GM21619 (cell line): ENCODE results near the gene KIF23.
A peak's percentile ranks its signal among the peaks of the same experiment; 100 is the strongest.

Experiments
- ATAC-seq: cut with Tn5 transposase; IDR thresholded peaks from one replicate; pipeline ENCODE4 v1.9.1; 2021; ENCODE audit not compliant: unreplicated experiment

Gene KIF23

DNA sequence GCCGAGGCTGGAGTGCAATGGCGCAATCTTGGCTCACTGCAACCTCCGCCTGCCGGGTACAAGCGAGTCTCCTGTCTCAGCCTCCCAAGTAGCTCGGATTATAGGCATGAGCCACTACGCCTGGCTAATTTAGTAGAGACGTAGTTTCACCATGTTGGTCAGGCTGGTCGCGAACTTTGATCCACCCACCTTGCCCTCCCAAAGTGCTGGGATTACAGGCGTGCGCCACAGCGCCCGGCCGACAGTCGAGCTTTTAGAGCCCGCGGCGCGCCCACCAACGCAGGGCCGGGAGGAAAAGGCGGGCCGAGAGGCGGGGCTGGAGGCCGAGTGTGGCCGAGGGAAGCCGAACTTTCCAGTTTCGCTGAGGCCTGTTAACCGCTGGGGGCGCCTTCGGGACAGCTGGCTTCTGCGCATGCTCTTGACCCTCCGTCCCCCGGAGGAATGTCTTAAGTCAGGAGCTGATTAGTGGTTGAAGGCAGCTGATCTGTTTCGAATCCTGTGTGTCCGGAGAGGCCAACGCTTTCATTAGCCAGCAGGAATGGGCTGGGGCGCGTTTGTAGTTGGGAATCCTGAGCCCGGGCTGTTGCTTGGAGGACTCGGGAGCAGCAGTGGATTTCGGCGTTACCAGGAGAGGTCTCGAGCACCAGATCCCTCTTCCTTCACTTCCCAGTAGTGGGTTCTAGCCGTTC is 48.5 kb downstream of the KIF23 start:
- peak; percentile 85 for ATAC-seq

DNA sequence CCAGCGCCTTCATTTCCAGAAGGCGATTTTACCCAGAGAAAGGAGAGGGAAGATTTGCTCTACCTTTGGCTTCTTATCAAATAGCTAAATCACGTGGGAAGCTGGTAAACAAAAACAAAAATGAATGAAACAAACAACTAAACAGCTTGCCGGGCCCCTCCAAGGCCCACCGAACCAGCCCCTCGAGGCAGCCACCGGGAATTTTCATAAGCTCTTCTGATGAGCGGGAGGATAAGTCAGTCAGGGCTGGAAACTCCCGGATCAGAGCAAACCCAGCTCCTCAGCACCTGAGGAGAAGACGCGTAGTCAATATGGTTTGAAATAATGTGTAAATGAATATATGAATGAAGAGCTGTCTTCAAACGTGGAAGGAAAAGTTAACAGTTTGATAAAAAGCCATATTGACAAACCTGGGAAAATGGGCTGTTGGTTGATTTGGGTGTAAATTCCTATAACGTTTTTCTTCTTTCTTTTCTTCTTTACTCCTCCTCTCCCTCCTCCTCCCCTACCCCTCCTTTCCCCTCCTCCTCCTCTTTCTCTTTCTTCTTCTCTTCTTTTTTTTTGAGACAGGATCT is 49.1 kb downstream of the KIF23 start:
- ATAC-seq = no peak

GRCh38 chr15:69465253-69465652 is 51.1 kb downstream of the KIF23 start:
- no peak for ATAC-seq

GRCh38 chr15:69466733-69467132 is 52.6 kb downstream of the KIF23 start:
- no peak for ATAC-seq

DNA sequence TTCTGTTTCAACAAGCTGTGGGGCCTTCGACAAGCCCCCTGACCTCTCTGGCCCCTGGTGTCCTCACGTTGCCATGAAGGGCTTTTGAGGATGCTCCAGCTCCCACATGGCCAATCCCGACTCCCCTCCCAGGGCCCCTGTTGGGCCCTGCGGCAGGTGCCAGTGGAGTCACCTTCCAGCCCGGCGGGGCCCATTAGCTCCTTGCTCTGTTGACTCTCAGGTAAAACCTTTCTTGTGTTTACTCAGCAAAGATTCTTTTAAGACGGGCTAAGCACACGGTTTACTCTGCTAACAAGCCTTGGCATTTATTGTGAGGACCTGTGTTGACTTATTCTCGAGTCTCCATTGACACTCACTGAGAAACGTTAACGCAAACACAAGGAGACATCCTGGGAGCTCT is 53.5 kb downstream of the KIF23 start:
- no peak for ATAC-seq

DNA sequence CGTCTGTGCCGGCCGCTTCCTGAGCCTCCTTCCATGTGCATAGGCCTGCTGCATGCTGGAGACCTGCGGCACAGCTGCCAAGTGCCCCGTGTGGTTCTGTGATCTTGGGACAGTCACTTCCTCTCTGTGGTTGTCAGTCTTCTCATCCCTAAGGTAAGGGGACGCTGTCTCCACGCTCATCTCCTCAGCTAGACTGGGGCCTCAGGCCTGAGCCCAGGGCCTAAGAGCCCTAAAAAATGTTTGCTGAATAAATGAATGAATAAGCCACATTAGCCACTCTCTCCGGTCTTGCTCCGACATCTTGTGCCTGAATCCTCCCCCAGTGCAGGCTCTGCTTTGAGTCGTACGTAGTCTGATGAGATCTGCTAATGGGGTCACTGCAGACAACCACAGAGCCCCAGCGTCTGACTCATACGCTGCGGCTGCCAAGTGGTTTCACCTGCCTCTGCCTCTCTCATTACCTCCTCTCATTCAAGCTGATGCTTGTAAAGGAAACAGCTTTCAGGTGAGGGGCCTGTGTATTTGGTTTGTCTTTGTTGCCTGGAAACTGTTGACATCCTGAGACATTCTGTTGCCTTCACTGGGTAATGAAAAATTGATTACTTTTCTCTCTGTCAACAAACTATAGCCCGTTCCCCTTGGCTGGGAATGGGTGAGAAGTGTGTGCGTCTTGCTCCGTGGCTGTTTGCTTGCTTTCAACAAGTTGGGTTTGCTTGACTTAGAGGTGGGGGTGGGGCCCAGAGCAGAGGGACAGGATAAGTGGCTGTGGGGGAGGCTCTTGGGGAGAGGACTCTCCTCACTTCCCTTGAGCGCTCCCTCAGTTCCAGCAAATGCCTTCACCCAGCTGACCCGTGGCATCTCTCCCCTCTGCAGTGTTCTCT is 54.3 kb downstream of the KIF23 start:
- ATAC-seq = no peak

DNA sequence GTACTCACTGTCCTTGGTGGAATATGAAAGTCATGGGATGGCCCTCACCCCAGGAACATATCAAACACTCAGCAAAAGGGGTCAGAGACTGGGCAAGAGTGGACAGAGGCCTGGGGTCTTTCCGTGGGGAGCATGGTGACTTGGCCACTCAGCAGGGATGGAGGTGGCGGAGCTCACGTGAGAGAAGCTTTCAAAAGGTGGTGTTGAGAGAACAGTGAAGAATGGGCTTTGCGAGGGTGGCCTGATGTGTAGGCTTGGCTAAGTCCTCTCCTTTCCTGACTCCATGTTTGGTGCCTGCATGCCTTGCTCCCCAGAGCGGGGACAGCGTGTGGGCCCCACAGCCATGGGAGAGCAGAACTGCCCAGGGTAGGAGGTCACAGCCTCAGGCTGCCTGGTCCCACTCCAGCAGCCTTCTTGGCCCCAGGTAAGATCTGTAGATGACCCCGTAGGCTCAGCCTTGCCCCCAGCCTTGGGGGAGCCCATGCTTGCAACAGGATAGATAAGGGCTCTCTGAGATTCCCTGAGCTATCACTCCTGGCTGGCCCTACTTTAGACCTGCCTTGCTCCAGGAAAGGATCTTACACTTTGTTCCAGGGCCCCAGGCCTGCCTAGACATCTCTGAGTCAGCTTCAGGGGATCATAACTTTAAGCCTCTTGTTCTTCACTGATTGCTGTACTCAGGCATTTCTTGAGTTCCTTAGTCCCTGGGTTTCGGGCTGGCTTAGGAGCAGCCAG is 55.5 kb downstream of the KIF23 start:
- ATAC-seq = no peak

- ATAC-seq = no peak
Measured at GRCh38 chr15:69472046-69472445, 57.9 kb downstream of the KIF23 start.

DNA sequence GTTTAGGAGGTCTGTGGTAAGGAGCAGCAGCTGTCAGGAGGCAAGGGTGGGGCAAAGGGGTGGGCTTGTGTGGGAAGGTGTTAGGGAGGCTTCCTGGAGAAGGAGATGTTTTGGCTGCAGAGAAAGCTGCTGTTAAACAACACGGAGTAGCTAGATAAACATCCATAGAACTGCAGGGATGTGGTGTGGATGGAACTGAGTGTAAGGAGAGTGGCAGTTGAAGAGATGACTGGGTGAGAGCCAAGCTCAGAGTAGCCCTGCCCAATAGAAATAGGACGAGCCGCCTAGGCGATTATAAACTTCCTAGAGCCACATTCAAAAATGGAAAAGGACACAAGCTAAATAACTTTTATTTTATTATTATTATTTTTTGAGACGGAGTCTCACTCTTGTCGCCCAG is 58.4 kb downstream of the KIF23 start:
- ATAC-seq = no peak

GRCh38 chr15:69474291-69474690 is 60.1 kb downstream of the KIF23 start:
- no peak for ATAC-seq

DNA sequence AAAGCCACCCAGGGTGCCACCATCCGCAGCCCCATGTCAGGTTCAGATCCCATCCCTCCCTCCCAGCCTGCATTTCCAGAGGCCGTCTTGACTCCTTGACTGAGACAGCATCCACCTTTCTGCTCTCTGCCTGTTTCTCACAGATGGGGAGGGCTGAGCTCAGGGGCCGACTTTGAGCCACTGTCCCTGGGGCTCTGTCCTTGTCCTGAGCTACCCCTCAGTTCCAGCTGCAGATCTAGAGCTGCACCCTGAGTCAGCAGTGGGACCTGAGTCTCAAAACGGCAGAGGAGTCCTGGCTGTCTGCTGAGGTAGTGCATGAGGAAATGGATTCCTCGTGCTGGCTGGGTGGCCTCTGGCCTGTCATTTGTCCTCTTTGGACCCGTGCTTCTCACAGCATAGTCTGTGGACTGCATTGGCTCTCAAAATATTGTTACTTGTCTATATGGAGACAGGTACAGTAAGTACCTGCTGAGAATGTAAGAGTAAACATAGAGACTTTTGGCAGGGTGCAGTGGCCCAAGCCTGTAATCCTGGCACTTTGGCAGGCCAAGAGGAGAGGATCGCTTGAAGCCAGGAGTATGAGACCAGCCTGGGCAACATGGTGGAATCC is 60.8 kb downstream of the KIF23 start:
- ATAC-seq = no peak

- ATAC-seq = no peak
Measured at GRCh38 chr15:69475769-69476358, 61.7 kb downstream of the KIF23 start.

DNA sequence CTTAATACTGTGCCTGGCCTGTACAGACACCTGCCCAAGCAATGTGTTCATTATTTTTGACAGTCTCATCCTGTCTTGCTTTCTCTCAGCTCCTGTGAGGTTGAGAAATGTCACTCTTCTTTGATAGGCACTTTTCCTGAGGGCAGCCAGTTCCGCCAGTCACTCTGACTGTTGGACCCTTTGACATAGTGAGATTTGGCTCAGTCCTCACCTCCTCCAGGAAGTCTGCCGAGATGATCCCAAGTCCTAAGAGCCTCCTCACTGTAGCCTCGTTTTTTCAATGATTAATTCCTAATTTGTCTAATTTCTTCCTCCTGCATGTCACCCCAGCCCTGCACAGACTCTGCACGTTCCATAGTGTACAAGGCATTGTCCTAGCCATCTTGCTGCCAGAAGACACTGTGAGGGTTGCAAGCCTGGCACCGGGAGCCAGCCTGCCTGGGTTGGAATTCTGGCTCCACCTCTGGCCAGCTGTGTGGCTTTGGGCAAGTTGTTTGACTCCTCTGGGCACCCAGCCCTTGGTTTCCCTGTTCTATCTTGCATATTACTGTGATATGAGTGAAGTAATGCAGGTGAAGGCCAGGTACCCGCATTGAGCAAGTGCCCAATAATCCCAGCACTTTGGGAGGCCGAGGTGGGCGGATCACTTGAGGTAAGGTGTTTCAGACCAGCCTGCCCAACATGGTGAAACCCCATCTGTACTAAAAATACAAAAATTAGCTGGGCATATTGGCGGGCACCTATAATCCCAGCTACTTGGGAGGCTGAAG is 62.7 kb downstream of the KIF23 start:
- no peak for ATAC-seq

GRCh38 chr15:69478259-69478781 is 64.2 kb downstream of the KIF23 start:
- no peak for ATAC-seq

GRCh38 chr15:69479081-69479480 is 64.9 kb downstream of the KIF23 start:
- no peak for ATAC-seq

DNA sequence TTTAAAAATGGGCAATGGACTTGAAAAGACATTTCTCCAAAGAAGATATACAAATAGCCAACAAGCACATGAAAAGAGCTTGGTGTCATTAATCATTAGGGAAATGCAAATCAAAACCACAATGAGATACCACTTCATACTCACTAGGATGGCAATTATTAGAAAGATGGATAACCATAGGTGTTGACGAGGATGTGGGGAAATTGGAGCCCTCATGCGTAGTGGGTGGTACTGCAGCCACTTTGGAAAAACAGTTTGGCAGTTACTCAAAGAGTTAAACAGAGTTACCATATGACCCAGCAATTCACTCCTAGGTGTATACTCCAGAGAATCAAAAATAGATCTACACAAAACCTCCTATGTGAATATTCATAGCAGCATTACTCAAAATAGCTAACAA is 65.8 kb downstream of the KIF23 start:
- no peak for ATAC-seq

DNA sequence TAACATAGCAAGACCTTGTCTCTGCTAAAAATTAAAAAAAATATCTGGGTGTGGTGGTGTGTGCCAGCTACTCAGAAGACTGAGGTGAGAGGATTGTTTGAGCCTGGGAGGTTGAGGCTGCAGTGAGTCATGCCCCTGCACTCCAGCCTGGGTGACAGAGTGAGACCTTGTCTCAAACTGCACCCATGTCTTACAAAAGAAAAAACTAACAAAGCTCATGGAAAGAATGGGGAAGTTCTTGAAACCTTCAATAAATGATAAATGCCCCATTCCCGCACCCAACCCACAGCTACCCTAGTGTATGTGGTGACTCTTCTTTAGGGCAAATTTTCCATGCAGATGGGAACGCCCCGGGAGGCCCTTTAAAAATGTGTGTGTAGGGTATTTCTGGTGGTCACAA is 66.8 kb downstream of the KIF23 start:
- no peak for ATAC-seq

GRCh38 chr15:69482686-69483256 is 68.6 kb downstream of the KIF23 start:
- no peak for ATAC-seq

GRCh38 chr15:69484837-69485236 is 70.7 kb downstream of the KIF23 start:
- no peak for ATAC-seq
